ENCODE results near the gene SLC7A11.
"Not testable (repeated sequence)": the region's sequence is repeated elsewhere in the genome, so short reads cannot be mapped to it uniquely, and the experiment has no call there.

DNA sequence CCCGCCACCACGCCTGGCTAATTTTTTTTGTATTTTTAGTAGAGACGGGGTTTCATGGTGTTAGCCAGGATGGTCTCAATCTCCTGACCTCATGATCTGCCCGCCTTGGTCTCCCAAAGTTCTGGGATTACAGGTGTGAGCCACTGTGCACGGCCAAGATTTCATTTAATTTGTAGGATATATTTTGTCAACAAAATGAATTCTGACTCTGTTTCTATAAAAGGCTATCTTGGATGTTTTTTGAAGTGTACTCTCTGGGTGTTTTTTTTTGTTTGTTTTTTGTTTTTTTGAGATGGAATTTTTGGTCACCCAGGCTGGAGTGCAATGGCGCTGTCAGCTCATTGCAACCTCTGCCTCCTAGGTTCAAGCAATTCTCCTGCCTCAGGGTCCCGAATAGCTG, 5.0 kb downstream of the SLC7A11 start:
- TF ChIP-seq, protein P1, sequence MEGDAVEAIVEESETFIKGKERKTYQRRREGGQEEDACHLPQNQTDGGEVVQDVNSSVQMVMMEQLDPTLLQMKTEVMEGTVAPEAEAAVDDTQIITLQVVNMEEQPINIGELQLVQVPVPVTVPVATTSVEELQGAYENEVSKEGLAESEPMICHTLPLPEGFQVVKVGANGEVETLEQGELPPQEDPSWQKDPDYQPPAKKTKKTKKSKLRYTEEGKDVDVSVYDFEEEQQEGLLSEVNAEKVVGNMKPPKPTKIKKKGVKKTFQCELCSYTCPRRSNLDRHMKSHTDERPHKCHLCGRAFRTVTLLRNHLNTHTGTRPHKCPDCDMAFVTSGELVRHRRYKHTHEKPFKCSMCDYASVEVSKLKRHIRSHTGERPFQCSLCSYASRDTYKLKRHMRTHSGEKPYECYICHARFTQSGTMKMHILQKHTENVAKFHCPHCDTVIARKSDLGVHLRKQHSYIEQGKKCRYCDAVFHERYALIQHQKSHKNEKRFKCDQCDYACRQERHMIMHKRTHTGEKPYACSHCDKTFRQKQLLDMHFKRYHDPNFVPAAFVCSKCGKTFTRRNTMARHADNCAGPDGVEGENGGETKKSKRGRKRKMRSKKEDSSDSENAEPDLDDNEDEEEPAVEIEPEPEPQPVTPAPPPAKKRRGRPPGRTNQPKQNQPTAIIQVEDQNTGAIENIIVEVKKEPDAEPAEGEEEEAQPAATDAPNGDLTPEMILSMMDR (conservative IDR thresholded peaks at IDR 0.05; ENCODE audit: low read depth in 2 of 2) = not testable (repeated sequence)
- not testable (repeated sequence) for TF ChIP-seq POLR2AphosphoS5 (IDR thresholded peaks at IDR 0.05; ENCODE audit: low read depth); EZH2 (IDR thresholded peaks at IDR 0.05; ENCODE audit: low read depth, unreplicated experiment); EZH2phosphoT487 (IDR thresholded peaks at IDR 0.05; ENCODE audit: unreplicated experiment)

All from GM23338 (cell line).